Astrocyte of the spinal cord (primary cell): ENCODE measurements around the gene LSAMP.

Experiments
- DNase-seq: peaks from one replicate; pipeline ENCODE4 v3.0.0; 2011; ENCODE audit warnings: low read depth, low spot score
- H3K4me3 ChIP-seq: 2 replicates; pipeline ENCODE4 v1.5.1; 2011; ENCODE audit warnings: low read depth, mild to moderate bottlenecking, low read length, moderate library complexity
- in situ Hi-C: cut with HindIII; loops from 2 replicates; pipeline ENCODE4 v1.10.0; 2017; ENCODE audit warnings: low sequenced_read_pairs
- TF ChIP-seq, protein P1 (sequence below): IDR thresholded peaks from 2 replicates; pipeline ENCODE4 v1.5.1; 2012; ENCODE audit warnings: low read depth, mild to moderate bottlenecking, low read length, inconsistent platforms

Gene LSAMP

DNA sequence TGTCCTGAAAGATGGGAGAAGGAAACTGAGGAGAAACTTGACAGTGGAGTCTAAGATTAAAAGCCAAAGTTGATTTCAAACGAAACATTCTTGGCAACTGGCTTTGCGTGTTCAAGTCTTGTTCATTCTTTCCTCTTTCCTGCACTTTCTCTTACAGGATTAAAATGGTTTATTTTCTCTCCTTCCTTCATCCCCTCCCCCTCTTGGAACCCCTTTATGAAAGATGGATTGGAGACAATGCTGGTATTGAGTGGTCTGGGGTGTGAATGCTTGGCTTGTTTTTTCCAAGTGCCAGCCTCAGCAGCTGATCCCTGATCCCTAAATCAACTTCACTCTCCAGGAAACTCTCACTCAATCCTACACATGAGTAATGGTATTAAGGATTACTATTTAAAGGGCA lies 703 bp upstream of the LSAMP start:
- H3K4me3 ChIP-seq = no peak overlapping the region
- DNase-seq = no peak
- TF ChIP-seq, protein P1, sequence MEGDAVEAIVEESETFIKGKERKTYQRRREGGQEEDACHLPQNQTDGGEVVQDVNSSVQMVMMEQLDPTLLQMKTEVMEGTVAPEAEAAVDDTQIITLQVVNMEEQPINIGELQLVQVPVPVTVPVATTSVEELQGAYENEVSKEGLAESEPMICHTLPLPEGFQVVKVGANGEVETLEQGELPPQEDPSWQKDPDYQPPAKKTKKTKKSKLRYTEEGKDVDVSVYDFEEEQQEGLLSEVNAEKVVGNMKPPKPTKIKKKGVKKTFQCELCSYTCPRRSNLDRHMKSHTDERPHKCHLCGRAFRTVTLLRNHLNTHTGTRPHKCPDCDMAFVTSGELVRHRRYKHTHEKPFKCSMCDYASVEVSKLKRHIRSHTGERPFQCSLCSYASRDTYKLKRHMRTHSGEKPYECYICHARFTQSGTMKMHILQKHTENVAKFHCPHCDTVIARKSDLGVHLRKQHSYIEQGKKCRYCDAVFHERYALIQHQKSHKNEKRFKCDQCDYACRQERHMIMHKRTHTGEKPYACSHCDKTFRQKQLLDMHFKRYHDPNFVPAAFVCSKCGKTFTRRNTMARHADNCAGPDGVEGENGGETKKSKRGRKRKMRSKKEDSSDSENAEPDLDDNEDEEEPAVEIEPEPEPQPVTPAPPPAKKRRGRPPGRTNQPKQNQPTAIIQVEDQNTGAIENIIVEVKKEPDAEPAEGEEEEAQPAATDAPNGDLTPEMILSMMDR = no peak
- in situ Hi-C loops = no loop called here

DNA sequence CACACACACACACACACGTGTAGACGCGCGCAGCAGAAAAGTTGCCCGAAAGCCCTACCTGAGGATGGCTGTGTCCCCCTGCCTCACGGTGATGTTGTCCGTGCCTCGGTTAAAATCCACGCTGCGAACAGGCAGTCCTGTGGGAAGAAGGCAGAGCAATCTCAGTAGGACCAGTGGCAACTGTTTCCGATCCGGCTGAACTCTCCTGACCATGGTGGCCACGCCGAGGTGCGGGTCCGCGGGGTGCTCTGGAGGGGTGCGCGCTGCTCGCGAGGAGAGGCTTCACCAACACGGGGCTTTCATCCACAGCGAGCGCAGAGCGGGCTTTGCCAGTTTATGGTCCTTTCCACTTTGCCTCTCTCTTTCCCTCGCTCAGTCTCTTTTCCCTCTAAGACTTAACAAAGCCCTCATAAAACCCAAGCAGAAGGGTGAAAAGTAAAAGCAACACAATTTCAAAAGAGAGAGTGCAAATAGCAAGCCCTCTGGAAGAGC lies 422 bp downstream of the LSAMP start:
- DNase-seq = no peak

DNA sequence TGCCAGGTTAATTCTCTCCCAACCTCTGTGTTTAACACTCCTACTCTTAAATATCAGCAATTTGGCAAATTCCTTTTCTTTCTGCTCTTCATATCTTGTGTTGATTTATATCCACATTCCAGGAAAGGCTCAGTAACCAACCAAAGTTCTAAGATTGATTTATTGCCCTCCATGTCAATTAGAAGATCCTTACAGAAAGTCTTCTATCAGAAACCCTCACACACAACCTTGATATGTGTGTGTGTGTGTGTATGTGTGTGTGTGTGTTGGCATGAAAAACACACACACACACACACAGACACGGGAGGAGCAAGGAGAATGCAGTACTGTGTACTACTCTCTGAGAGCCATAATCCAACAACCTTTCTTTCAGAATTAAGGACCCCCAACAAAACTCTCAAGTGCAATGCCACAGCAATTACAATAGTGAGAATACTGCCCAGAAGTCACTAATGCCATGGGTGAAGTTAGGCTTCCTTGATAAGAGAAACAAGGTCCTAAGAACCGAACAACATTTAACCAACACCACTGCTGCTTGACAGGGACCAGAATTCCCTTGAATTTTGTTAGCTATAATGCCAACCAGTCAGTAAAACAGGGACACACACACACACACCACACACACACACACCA lies 1.1 kb downstream of the LSAMP start:
- in situ Hi-C loops = no loop called here
- H3K4me3 ChIP-seq = peak overlapping the region; percentile 68

More for the DNA sequence above, 422 bp downstream of the LSAMP start:
- H3K4me3 ChIP-seq = peak overlapping the region; percentile 68
- in situ Hi-C loops = no loop called here
- TF ChIP-seq, protein P1 = no peak

DNA sequence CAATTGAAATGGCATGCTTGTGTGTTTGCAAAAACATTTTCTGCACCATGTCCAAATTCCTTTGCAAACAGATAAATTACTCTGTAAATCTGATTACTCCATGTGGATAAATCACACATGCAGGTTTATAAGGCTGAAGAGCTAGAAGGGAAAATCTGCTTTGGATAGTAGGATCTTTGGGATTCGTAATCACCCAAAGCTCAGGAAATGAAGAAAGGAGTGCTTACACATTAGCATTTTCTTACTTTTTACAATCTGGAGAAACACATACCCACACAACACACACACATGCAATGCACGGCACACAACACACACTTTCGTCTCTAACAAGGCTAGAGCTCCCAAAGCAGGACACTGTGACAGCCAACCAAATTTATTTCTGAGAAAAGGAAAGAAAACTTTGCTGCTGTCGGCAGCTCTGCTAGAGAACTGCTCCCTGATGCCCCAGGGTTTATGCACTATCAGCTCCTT lies 2.1 kb downstream of the LSAMP start:
- peak overlapping the region; percentile 68 for H3K4me3 ChIP-seq
- peak; percentile 41 for DNase-seq
- TF ChIP-seq, protein P1 = no peak
- in situ Hi-C loops = no loop called here

More for the DNA sequence above, 1.1 kb downstream of the LSAMP start:
- TF ChIP-seq, protein P1 = no peak
- DNase-seq = peak; percentile 37

DNA sequence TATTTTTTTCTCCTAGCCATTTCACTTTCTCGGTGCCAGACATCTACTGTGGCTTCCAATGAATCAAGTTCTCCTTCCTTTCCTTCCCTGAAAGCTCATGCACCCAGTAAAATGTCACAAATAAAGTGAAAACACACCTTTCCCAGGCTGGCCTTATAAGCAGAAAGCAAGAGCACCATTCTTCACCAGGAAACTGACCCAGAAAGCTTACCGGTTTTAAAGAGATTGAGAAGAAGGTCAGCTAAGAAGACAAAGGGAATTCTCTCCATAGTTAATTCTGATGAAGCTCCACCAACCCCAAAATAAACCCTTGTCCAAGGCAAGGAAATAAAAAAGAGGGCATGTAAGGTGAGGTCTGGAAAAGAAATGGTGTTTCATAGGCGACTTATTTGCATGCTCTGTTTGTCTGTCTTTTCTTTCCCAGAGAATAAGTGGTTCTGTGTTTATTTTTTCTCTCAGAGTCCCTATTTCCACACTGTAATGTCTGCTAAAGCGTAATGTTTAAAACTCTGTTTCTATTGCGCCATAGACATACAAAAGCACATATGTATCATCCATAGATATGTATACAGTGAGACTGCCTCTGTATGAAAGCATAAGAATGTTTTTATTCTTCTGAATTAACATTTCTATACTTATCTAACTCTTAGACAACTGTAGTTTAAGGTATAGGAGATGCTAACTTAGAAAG lies 2.8 kb downstream of the LSAMP start:
- TF ChIP-seq, protein P1 = no peak
- peak; percentile 24 for DNase-seq
- in situ Hi-C loops = no loop called here
- H3K4me3 ChIP-seq = peak overlapping the region; percentile 14

DNA sequence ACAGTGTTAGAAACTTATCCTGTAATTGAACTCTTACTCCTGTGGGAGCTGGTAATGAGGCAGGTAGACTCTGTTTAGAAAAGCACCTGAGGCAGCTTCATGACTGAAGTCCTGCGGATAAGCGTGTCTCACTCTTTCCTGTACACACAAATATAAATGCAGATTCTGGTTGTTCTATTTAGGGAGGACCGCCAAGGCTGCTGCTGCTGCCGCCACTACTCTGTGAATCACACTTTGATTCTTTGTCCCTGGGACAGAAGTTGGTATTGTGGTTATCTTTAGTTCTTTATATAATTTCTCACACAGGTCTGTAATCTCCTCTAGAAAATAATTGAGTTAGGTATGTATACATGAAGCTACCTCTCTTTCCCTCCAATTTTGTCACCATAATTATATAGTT lies 3.6 kb downstream of the LSAMP start:
- no peak overlapping the region for H3K4me3 ChIP-seq
- in situ Hi-C loops = no loop called here
- TF ChIP-seq, protein P1 = no peak
- DNase-seq = peak; percentile 53
